ENCODE data around the gene BIRC7.

BIRC7 gene

GRCh38 chr20:63226042-63226943 is 9.4 kb upstream of the BIRC7 start:
- no peak for DNase-seq

GRCh38 chr20:63227260-63227659 is 8.4 kb upstream of the BIRC7 start:
- no peak for DNase-seq

GRCh38 chr20:63228806-63229205 is 6.9 kb upstream of the BIRC7 start:
- no peak for DNase-seq

- DNase-seq: no peak
Measured at GRCh38 chr20:63230800-63231268, 4.9 kb upstream of the BIRC7 start.

GRCh38 chr20:63232235-63233060 is 3.3 kb upstream of the BIRC7 start:
- DNase-seq: no peak

GRCh38 chr20:63233061-63233344 is 2.7 kb upstream of the BIRC7 start:
- DNase-seq: no peak

GRCh38 chr20:63233924-63234323 is 1.8 kb upstream of the BIRC7 start:
- no peak for DNase-seq

- no peak for DNase-seq
Measured at GRCh38 chr20:63234693-63235398, 859 bp upstream of the BIRC7 start.

- no peak for DNase-seq
Measured at GRCh38 chr20:63236116-63236837, 572 bp downstream of the BIRC7 start.

- DNase-seq: no peak
Measured at GRCh38 chr20:63238031-63238430, 2.3 kb downstream of the BIRC7 start.

- DNase-seq: no peak
Measured at GRCh38 chr20:63238514-63239125, 2.9 kb downstream of the BIRC7 start.

GRCh38 chr20:63239431-63239830 is 3.7 kb downstream of the BIRC7 start:
- DNase-seq: no peak

- no peak for DNase-seq
Measured at GRCh38 chr20:63240004-63240403, 4.3 kb downstream of the BIRC7 start.

- no peak for DNase-seq
Measured at GRCh38 chr20:63241272-63241671, 5.6 kb downstream of the BIRC7 start.

- no peak for DNase-seq
Measured at GRCh38 chr20:63242736-63243135, 7.0 kb downstream of the BIRC7 start.

- DNase-seq: no peak
Measured at GRCh38 chr20:63243604-63244247, 8.0 kb downstream of the BIRC7 start.

GRCh38 chr20:63244468-63244867 is 8.8 kb downstream of the BIRC7 start:
- DNase-seq: no peak

- no peak for DNase-seq
Measured at GRCh38 chr20:63246490-63247288, 11.0 kb downstream of the BIRC7 start.

GRCh38 chr20:63247671-63248228 is 12.0 kb downstream of the BIRC7 start:
- no peak for DNase-seq

- no peak for DNase-seq
Measured at GRCh38 chr20:63248835-63249591, 13.3 kb downstream of the BIRC7 start.
